K562 (cell line): ENCODE data around the gene PARD3B. TPM values are rescaled to one million over a fixed set of nuclear protein-coding genes. Genes with fewer than 3 reads are reported as not detected.

Experiments used
- KAT2B ChIP-seq: IDR thresholded peaks from one replicate; pipeline ENCODE4 v1.6.1; 2012; ENCODE audit warnings: low read depth, mild to moderate bottlenecking, control low read depth, inconsistent platforms, low read length, moderate library complexity
- MGA ChIP-seq: fragments of 450-650 bp; IDR thresholded peaks from 2 replicates; pipeline ENCODE4 v1.6.1; 2016; ENCODE audit warnings: mild to moderate bottlenecking, moderate library complexity
- ZFP91 ChIP-seq: sonication (generic); formaldehyde crosslinking; IDR thresholded peaks from 2 replicates; pipeline ENCODE4 v1.8.0; 2022; ENCODE audit warnings: mild to moderate bottlenecking, missing genetic modification reagents
- ZNF318 ChIP-seq, 2 experiments: fragments of 450-650 bp; IDR thresholded peaks; 2 replicates each; pipeline ENCODE4 v1.6.1; 2016; ENCODE audit warnings: mild to moderate bottlenecking in 2 of 2, borderline replicate concordance in 1 of 2, low read depth in 1 of 2, moderate library complexity in 1 of 2
- ZNF384 ChIP-seq: IDR thresholded peaks from 2 replicates; pipeline ENCODE4 v1.6.1; 2012; ENCODE audit warnings: low read depth, low read length, improper control_type of control experiment
- ZNF766 ChIP-seq: fragments of 200-800 bp; sonication (Bioruptor generic); conservative IDR thresholded peaks from 2 replicates; pipeline ENCODE4 v1.6.1; 2016; ENCODE audit warnings: missing genetic modification characterization, missing compliant biosample characterization
- polyA plus RNA-seq, 8 experiments: library from polyadenylated mRNA; depleted of rRNA in 4 of 8; stranded (reverse) in 5 of 8; unstranded in 3 of 8; fragments of >200 nt; fragmentation: Nextera tagmentation in 2 of 8; fragmentation: Illumina TruSeq in 1 of 8; extraction: Ambion mirVana in 2 of 8; extraction: Trizol in 1 of 8; gene quantifications; 2 replicates each; pipeline versions ENCODE4 v1.2.1 to v1.2.3, GENCODE V29; 2011 to 2014; ENCODE audit warnings: inconsistent platforms in 1 of 8, missing spikeins in 1 of 8
- total RNA-seq, 7 experiments: library from RNA; depleted of rRNA in 6 of 7; stranded (reverse); fragments of >200 nt in 6 of 7; fragmentation: Illumina TruSeq in 2 of 7; extraction: Trizol in 2 of 7; gene quantifications; 2 replicates each; pipeline versions ENCODE4 v1.2.1 to v1.2.3, GENCODE V29; 2011 to 2021; ENCODE audit warnings: low replicate concordance in 1 of 7

Gene PARD3B
- total and polyA plus RNA-seq, 9 of the 15 experiments (the other 6 are each of a cell fraction or from before 2014, with no cell fraction given) = 0.15 to 3.0 (median 1.1) TPM

- TF ChIP-seq ZFP91 (no peak), ZNF318 (IDR thresholded peaks at IDR 0.05; ENCODE audit: borderline replicate concordance in 1 of 2, low read depth in 1 of 2) (no peak), MGA (no peak), ZNF766 (no peak), KAT2B (no peak), ZNF384 (no peak)
Measured at GRCh38 chr2:204575463-204575862, 30.2 kb downstream of the PARD3B start (continued).
